ENCODE measurements around the gene YIPF5.

The YIPF5 gene

DNA sequence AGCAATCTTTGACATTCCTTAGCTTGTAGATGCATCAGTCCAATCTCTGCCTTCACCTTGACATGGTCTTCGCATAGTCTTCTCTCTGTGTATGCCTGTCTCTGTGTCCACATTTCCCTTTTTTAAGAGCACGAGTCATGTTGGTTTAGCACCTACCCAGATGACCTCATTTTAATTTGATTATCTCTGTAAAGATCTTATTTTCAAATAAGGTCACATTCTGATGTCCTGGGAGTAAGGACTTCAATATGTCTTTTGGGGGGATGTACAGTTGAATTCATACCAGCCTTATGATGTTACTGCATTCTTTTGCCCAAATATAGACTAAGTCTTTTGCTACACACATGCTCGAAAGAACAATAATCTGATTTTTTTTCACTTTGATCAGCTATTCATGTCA, 7.1 kb upstream of the YIPF5 start:
- DNase-seq, result no peak

DNA sequence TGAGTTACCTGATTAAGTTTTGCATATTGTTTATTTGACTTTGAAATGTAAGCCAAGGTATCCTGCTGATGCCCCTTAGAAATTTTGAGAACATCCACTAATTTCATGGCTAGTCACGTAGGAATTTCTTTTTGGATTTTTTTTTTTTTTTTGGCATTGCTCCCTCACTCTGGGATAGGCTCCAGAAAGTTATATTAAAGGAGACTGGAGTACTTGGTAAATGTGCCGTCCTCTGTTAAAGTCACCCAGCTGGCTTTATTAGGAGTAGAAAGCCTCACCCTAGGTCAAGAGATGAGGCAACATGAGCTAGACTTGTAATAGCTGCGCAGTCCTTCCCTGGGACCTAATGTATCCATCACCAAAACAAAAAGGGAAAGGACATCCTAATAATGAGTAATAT, 3.3 kb upstream of the YIPF5 start:
- no peak for DNase-seq

DNA sequence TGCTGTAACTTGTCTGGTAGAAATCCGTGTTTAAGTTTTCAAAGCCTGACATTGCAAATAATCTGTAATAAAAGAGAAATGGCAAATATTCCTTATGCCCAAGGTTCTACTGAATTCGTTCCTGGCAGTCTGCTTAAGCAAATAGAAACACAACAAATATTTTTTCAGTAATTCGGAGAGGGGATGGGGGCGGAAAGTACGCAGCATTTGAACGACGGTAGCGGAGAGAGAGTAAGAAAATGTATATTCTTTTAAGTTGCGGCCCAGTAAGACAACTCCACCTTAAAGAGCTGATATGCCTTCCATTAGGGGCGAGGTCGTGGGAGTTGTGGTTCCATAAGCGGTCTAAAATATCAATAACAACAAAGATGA, 569 bp downstream of the YIPF5 start:
- no peak for DNase-seq

DNA sequence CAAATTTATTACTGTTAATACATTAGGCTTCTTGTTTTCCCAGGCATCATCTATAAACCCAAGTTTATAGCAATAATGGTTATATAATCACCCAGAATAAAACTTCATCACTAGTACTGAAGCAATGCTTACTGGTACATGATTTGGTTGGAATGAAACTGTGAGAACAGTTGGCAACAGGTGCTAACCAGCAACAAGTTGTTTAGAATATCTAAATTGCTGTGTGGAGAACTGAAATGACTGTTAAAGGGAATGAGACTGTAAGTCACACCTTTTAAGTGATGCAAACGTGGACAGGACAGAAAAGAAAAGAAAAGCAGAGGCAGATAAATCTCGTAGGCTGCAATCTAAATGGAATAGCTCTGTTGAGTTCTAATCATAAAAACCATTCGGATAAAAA, 2.5 kb downstream of the YIPF5 start:
- no peak for DNase-seq

DNA sequence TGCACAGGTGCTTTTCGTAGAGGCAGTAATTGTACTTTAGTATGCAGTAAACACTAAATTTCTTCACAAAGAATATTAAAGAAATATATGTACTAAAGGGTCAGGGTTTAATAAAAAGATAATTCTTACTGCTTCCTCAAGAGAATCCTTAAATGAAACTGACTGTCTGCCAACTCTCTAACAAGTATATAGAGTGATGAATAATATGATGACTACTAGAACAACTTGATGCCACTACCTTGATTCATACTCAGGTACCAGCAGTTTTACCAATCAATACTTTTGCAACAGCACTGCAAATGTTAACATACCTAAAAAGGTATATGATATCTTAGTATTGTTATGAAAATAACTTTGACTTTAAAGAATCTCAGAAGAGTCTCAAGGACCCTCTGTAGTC, 3.8 kb downstream of the YIPF5 start:
- no peak for DNase-seq

DNA sequence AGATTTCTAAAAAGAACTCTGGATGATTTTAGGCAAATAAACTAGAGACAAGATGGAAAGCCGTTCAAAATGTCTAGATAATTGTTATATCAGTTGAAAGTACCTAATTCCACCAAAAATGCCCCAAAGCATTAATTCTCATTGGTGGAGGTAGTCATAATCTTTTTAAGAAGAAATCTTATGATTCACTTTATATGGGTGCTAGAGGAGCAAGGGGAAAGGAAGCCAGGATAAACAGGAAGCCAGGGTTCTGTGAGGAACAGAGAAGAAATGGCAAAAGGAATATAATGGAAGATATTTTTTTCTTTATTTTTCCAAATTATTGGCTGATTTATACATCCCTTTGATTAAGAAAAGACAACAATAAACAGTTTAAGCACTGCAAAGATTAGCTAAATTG, 7.8 kb downstream of the YIPF5 start:
- no peak for DNase-seq

DNA sequence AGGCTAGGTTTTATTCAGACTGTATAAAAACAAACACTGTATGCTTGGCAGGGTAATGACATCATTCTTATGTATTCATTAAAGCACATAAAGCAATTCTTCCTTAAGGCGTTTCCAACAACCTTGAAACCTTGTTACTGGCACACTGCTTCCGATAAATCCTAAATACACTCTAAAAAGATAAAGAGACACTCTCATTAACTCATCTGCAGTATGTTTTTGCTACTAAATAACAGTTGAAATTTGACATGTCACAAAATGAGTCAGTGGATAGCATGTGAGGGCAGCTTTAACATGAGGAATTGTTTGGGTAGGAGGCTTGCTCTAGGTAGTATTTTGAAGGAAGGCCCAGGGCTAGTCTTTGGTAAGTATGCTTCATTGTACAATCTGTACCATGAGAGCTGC, 13.7 kb downstream of the YIPF5 start:
- no peak for DNase-seq

DNA sequence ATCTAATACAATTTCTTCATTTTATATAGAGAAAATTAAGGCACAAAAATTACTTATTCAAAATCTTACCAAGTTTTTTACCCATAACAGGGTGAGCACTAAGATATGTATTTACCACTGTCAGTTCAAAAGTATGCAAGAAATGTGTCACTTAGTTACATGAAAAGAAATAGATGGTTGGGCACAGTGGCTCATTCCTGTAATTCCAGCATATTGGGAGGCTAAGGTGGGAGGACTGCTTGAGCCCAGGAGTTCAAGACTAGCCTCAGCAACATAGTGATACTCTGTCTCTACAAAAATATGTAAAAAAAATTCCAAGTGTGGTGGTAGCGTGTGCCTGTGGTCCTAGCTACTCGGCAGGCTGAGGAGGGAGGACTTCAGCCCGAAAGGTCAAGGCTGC, 19.4 kb downstream of the YIPF5 start:
- DNase-seq, result no peak

DNA sequence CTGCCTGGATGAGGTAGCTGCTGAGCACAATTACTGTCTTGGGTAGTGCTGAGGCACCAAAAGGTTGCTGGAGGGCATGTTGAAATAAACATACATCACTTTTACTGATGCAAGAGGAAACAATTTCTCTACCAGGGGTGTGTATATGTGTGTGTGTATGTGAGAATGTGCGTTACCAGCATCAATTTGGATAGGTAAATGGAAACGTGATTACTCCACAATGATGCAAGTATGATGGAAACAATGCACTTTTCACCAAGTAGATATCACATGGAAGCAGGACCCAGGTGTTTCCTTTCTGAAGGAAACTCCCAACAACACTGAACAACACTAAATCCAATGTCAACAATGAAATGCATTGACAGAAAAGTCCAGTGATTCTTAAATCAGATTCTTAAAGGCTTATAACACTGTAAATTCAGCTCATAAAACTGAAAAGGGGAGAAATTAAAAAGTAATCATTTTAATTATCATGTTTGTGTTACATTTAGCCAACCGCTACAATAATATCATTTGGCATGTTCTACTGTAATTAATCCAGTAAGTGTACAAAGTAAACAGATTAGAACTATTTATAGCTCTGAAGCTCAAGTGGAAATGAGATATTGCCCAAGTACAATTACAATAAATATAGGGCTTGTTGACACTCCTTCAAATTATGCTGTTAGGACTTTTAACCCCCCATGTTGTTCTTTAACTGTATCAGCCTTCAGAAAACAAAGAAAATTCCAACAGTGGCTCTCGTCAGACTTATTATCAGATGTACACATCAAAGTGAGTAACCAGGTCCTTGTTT, 25.3 kb downstream of the YIPF5 start:
- DNase-seq, result no peak

DNA sequence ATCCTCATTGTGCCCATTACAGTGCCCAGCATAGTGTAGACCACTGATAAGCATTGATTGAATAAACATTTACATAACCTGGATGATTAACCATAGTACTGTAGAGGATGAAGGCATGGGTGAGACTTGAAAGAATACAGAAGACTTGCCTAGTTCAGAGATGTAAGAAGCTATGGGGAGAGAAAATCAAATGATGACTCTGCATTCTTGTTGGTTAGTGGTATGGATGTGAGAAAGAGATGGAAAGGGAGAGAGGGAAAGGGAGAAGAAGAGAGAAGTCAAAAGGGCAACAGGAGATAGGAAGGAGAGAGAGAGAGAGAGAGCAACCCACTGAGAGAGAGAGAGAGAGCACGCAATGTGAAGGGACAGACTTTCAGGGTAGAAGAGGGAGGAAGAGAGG, 26.8 kb downstream of the YIPF5 start:
- no peak for DNase-seq

DNA sequence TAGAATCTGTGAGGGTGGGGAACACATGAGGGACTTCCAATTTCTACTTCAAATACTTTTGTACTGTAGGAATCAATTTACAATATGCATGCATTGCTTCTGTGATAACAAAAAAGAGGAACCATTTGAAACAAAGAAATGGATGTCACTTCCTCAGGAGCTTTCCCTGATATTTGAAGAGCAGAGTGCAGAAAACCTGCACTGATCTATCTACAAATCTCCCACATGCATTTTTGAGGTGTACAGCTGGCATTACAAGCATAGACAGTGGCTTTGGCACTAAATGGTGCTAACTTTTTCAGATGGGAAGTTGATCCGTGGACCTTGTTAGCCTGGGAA, 27.7 kb downstream of the YIPF5 start:
- DNase-seq, result no peak

DNA sequence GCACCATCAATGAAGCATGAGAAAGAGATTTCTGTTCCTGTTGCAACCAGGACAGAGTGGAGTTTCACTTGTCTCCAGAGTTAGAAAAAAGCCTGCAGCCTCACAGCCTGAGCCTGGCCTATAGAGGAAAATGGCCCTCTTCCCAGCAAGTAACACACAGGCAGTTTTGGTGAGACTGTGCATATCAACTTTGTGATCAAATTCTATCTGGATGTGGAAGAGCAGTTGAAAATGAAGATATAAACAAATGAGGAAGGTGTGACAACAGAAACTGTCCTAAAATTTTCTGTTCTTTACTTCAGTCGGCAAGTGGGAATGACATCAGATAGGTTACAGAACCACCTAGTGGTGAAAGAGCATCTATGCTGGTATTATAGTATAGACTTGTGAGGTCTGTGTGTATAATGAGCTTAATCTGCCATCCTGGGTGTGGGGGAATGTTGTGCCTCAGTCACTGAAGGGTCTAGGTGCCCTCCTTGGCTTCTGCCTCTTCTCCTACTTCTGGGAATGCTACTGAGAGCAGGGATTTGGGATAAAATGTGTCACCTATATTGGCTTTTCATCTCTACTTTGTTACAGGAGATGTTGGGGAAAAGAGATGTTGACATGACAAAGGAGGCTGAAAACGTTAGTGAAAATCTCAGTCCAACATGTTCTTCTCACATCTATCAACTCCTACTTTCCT, 28.2 kb downstream of the YIPF5 start:
- DNase-seq, result no peak

DNA sequence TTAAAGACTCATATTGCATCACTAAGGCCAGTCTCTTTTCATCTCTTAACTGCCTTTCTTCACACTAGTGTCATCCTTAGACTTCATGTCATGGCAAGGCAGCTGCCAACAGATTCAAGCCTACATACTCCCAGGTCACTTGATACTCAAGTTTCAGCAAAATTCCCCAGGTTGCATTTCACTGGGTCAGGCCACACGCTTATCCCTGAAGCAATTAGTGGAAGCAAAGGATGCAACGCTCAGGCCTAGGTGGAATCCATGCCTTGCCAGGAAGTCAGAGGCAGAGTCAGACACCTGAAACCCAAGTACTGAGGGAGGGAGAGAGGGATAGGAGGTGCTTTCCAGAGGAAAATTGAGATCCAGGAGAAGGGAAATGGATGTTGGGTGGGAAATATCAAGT, 28.9 kb downstream of the YIPF5 start:
- no peak for DNase-seq

DNA sequence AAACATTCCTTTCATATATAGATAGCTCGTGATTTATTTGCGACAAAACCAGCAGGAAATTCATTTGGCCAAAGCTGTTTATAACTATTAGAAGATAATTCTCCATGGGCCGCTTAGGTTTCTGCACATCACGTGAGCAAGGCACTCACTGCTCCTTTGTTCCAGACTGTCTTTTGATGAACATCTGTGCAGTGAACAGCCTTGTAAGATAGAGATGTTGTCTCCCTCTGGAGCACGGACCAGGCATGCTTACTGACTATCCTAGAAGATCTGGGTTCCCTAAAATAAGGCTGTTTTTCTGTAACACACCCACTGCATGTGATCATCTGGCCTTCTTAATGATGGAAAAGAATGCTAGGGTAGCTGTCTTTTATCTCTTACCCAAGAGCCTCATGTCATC, 30.9 kb downstream of the YIPF5 start:
- no peak for DNase-seq

DNA sequence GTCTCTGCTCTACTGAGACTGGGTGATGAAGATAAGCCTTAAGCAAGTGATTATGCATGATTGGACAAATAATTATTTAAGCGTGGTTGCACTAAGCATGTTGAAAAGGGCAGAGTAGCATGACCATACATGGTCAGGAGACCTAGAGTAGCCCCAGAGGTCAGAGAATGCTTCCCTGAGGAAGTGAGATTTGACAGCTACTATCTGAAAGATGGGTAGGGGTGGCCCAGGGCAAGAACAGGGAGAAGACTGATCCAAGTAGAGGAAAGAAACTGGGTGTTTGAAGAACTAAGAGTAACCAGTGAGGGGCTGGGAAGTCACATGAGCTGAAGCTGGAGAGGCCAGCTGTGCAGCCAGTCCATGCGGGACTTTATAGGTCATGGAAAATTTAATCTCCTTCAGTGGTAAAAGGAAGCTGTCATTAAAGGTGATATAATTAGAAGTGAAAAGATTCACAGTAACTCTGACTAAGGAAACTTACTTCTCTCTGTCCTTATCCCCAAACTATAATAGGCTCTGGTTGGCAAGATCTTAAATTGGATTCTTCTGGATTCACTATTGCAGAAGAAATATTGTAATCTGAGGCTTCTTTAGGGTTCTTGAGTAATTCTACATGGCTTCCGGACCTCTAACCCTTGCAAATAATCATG, 35.2 kb downstream of the YIPF5 start:
- DNase-seq, result no peak

DNA sequence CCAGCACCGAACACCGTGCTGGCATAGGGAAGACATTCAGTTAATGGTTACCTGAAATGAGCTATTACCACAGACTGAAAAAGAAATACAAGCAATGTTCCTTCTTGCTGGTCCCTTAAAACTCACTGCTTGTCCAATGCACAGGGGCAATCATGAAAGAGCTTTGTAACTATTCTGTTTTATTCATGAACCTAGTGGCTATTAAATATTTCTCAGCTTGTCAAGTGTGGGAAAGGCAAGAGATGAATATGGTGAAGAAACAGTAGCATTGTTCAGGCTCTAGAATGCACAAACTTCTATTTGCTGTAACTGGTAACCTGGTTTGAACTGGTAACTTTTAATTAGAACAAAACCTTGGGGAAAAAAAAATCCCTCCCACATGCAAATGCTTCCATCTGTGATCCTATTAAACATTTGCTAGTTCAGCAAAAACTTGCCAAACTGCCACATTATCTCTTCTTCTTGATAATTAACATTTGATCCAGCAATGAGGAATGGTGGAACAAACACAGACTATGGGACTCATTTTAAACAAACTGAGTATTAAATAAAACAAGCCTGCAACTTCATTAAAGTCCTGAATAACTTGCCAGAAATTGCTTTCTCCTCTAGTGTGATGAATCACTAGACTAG, 36.1 kb downstream of the YIPF5 start:
- no peak for DNase-seq

DNA sequence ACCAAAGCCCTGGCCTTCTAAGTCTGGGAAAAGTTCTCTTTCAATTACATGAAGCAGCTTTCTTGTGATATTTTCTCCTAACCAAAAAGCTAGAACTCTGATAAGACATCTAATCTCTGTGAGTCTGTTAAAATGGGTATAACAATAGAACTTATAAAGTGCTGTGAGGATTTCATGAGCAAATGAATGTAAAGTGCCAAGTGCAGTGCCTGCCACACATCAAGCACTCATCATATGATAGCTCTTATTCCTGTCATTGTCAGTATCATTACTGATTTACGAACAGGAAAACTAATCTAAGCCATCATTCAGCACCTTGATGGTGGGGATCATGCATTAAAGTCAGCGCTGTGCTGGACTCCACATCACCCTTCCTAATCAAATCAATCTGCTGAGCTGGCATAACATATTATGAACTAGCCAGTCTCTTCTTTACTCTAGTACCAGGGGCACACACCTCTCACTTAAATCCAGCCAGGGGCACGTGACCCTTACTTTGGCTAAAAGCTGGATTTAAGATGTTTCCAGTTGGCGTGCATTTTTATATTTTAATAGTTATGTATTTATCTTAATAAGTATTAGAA, 37.3 kb downstream of the YIPF5 start:
- DNase-seq, result no peak

DNA sequence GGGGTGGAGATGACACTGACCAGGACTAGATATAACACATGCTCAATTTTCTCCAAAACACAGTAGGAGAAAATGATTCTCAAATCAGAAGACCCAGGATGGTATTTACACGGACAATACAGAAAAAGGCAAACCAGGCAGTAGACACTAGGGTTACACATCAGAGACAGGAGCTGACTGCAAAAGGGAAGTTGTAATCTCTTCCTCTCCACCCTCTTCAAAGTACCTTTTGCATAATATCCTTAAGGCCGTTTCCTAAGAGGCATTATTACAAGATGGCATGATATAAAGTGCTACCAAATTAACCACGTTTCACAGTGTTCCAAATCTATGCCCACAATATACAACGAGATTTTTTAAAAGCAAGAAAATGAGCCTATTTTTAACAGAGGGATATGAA, 39.2 kb downstream of the YIPF5 start:
- DNase-seq, result no peak

DNA sequence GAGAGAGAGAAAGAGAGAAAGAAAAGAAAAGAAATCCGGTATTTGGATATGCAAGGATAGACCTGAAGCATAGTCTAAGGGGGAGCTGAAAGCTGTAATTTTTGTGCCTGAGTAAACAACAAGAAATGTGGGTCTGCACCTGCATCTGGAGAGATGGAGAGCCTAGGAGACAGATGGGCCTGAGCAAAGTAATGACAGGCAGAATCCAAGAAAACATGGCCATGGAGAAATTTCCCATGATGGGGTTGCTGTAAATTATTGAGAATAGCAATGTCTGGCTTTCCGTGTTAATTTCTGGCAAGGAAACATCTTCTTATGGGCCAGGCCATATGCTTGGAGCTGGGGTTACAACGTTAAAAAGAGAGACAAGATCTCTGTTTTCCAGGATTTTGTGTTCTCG, 40.2 kb downstream of the YIPF5 start:
- no peak for DNase-seq

DNA sequence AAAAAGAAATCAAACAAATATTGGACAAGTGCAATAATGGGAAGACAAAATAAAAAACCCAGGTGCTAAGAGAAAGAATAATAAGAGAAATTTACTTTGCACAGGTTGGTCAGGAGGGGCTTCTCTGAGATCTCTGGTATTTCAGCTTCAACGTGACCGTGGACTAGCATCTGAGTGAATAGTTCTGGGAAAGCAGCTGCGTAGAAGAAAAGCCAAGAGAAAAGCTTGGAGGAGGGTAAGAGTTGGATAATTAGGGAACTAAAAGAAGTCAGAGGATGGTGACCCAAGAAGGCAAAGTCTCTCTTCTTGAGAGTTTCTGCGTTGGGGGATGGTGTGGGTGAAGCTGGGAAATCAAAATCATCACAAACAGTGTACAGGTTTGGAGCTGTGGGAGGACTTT, 41.6 kb downstream of the YIPF5 start:
- DNase-seq, result no peak

DNA sequence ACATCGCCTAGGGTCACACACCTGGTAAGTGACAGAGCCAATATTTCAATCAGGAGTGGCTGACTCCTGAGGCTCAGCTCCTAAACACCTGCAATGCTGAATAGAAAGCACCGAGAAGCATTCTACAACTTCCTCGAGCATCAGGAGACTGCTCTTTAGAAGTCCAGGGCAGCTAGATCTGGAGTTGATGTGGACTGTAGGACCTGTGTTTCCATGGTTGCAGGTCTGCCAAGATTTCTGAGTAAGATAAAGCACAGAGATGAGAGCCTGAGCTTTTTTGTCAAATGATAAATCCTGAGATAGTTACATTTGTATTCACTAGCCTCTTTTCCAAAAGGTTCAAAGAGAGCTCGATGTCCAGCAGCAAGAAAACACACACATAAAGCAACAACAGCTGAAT, 43.8 kb downstream of the YIPF5 start:
- DNase-seq, result no peak

DNA sequence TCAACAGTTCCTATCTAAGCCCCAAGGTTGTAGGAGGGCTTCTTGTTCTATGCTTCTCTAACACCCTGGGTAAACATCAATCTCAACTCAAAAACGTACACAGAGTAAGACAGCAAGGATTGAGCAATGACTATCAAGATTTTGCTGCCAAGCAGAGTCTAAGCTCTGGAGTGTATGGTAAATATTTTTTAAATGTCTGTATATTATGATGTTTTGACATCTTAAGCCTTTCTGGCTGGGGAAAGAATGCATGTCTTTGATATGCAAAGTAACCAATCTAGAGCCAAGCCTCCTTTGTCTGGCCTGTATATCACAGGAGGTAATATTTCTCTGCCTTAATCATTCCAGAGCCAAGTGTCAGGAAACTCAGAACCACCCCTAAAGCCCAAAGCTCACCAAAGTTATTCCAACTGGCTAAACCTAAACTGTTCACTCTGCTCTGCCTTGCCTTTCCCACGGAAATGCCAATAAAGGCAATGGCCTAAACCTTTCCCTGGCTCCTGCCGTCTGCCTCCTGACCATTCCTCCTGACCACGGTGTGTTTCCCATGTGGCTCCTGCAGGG, 45.2 kb downstream of the YIPF5 start:
- no peak for DNase-seq

DNA sequence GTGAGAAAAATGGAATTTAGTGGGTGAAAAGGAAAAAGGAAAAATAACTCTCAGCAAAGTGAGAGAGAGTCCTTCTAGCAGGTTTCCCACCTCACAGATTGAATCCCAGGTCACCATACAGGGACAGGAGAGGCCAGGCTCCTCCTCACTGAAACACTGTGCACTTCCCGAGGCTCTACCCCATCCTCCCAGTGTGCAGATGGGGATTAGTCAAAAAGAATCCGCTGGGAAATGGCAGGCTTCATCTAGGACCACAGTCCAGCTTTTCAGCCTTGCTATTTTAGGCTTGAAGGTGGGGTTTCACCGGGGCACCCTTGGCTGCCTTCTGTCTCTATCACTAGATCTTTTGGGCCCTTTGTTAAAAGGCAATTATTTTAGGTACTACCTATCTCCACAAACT, 47.8 kb downstream of the YIPF5 start:
- DNase-seq, result no peak
